SK-N-SH (cell line): Measurements from ENCODE around the gene PDCD6IP. TPM values are rescaled to one million over a fixed set of nuclear protein-coding genes. Genes with fewer than 3 reads are reported as not detected.

Source experiments
- CTCF ChIA-PET: fragments of 300-600, 350-600 bp; formaldehyde crosslinking; extraction: SDS; loops from one replicate; lab custom pipeline; 2021; lab: Yijun Ruan, JAX
- POLR2A ChIA-PET: fragments of 350-600 bp; sonication (Branson Sonifier 250); formaldehyde crosslinking; extraction: SDS; loops from one replicate; lab custom pipeline; 2020; ENCODE audit warnings: antibody characterized with exemption, inconsistent platforms; lab: Yijun Ruan, JAX
- DNase-seq: peaks from one replicate; pipeline ENCODE4 v3.0.0; 2012
- H2AFZ ChIP-seq: fragments of 200-600 bp; sonication (generic); 2 replicates; pipeline ENCODE4 v1.8.1; 2016; ENCODE audit warnings: antibody characterized with exemption, mild to moderate bottlenecking, low read depth
- H3F3A ChIP-seq: fragments of 200-600 bp; sonication (generic); replicated peaks from 2 replicates; pipeline ENCODE3; 2016; ENCODE audit warnings: antibody characterized with exemption, mild to moderate bottlenecking; ENCODE audit not compliant: insufficient read depth
- H3K27ac ChIP-seq, 2 experiments: fragments of 200-500 bp in 1 of 2; fragments of 200-600 bp in 1 of 2; sonication (Bioruptor generic) in 1 of 2; sonication (generic), shearing (Covaris generic) in 1 of 2; 2 replicates each; pipeline versions ENCODE4 v1.5.1 to v1.6.1; 2014 to 2016; ENCODE audit warnings: low read depth in 2 of 2, inconsistent platforms in 1 of 2, low read length in 1 of 2, mild to moderate bottlenecking in 1 of 2, mixed read lengths in 1 of 2
- H3K27me3 ChIP-seq: fragments of 200-600 bp; sonication (generic), shearing (Covaris generic); 2 replicates; pipeline ENCODE4 v1.6.1; 2016; ENCODE audit warnings: mixed run types; ENCODE audit not compliant: insufficient read depth
- H3K36me3 ChIP-seq, 2 experiments: fragments of 200-500 bp in 1 of 2; fragments of 200-600 bp in 1 of 2; sonication (Bioruptor generic) in 1 of 2; sonication (generic) in 1 of 2; replicated peaks in 1 of 2; 2 replicates each; pipeline versions ENCODE3 to v1.5.1; 2014 to 2016; ENCODE audit warnings: low read length in 1 of 2, mild to moderate bottlenecking in 1 of 2; ENCODE audit not compliant: insufficient read depth in 2 of 2, control insufficient read depth in 1 of 2
- H3K4me1 ChIP-seq, 2 experiments: fragments of 200-500 bp in 1 of 2; fragments of 200-600 bp in 1 of 2; sonication (Bioruptor generic) in 1 of 2; sonication (generic), shearing (Covaris generic) in 1 of 2; 2 replicates each; pipeline versions ENCODE4 v1.5.1 to v1.6.1; 2014 to 2016; ENCODE audit warnings: low read depth in 1 of 2, low read length in 1 of 2, mixed run types in 1 of 2; ENCODE audit not compliant: insufficient read depth in 2 of 2, control insufficient read depth in 1 of 2
- H3K4me2 ChIP-seq: fragments of 200-600 bp; sonication (generic), shearing (Covaris generic); 2 replicates; pipeline ENCODE4 v1.6.1; 2017; ENCODE audit warnings: mixed run types
- H3K4me3 ChIP-seq, 2 experiments: fragments of 200-500 bp in 1 of 2; fragments of 200-600 bp in 1 of 2; sonication (Bioruptor generic) in 1 of 2; sonication (generic), shearing (Covaris generic) in 1 of 2; 2 replicates each; pipeline versions ENCODE4 v1.5.1 to v1.8.1; 2014 to 2016; ENCODE audit warnings: low read depth in 2 of 2, inconsistent platforms in 1 of 2, low read length in 1 of 2, mild to moderate bottlenecking in 1 of 2, mixed read lengths in 1 of 2, moderate library complexity in 1 of 2
- H3K79me2 ChIP-seq: fragments of 200-600 bp; sonication (generic); 2 replicates; pipeline ENCODE4 v1.8.1; 2017; ENCODE audit warnings: mild to moderate bottlenecking; ENCODE audit not compliant: insufficient read depth
- H3K9ac ChIP-seq: fragments of 200-600 bp; sonication (generic); 2 replicates; pipeline ENCODE4 v1.6.1; 2017; ENCODE audit warnings: mixed run types
- H3K9me2 ChIP-seq: fragments of 200-600 bp; sonication (generic); 2 replicates; pipeline ENCODE4 v1.6.1; 2017; ENCODE audit warnings: mixed run types
- H3K9me3 ChIP-seq: fragments of 200-600 bp; sonication (generic); 2 replicates; pipeline ENCODE4 v1.6.1; 2017; ENCODE audit warnings: mixed run types, mild to moderate bottlenecking, moderate library complexity
- H4K20me1 ChIP-seq: fragments of 200-600 bp; sonication (generic); 2 replicates; pipeline ENCODE4 v1.6.1; 2017; ENCODE audit warnings: mild to moderate bottlenecking, mixed run types; ENCODE audit not compliant: insufficient read depth
- CHD2 ChIP-seq: fragments of 150-350 bp; IDR thresholded peaks from 2 replicates; pipeline ENCODE4 v1.6.1; 2018; ENCODE audit warnings: low read length; ENCODE audit not compliant: partially characterized antibody
- ELF1 ChIP-seq: IDR thresholded peaks from 2 replicates; pipeline ENCODE4 v1.4.0; 2012
- EP300 ChIP-seq, 2 experiments: IDR thresholded peaks; 2 replicates each; pipeline versions ENCODE4 v1.4.0 to v1.6.1; 2012; ENCODE audit warnings: borderline replicate concordance in 1 of 2, low read depth in 1 of 2, low read length in 1 of 2
- IRF3 ChIP-seq: fragments of 150-350 bp; IDR thresholded peaks from 2 replicates; pipeline ENCODE4 v1.6.1; 2016; ENCODE audit warnings: mild to moderate bottlenecking, low read depth, low read length
- PBX3 ChIP-seq: IDR thresholded peaks from 2 replicates; pipeline ENCODE4; 2012
- RCOR1 ChIP-seq: fragments of 150-350 bp; IDR thresholded peaks from 2 replicates; pipeline ENCODE4 v1.6.1; 2017; ENCODE audit warnings: antibody characterized with exemption, low read length
- REST ChIP-seq: IDR thresholded peaks from 2 replicates; pipeline ENCODE4 v1.6.1; 2012; ENCODE audit warnings: mild to moderate bottlenecking, low read depth, low read length, moderate library complexity
- SIN3A ChIP-seq: IDR thresholded peaks from 2 replicates; pipeline ENCODE4 v1.6.1; 2012; ENCODE audit warnings: low read depth, mild to moderate bottlenecking, low read length, moderate library complexity, borderline replicate concordance
- TCF12 ChIP-seq: IDR thresholded peaks from 2 replicates; pipeline ENCODE4 v1.4.0; 2012
- USF1 ChIP-seq: IDR thresholded peaks from 2 replicates; pipeline ENCODE4 v1.4.0; 2012; ENCODE audit warnings: low read depth, borderline replicate concordance
- USF2 ChIP-seq: fragments of 150-350 bp; IDR thresholded peaks from 2 replicates; pipeline ENCODE4 v1.6.1; 2017; ENCODE audit warnings: antibody characterized with exemption, low read length, low read depth, borderline replicate concordance
- WGBS: methylation state at CpG from one replicate; pipeline ENCODE4 v1.1.6; 2017; ENCODE audit warnings: low lambda C conversion rate; 5-methylcytosine and 5-hydroxymethylcytosine counted together
- polyA plus RNA-seq, 3 experiments: library from polyadenylated mRNA; depleted of rRNA; stranded (reverse); fragments of >200 nt; gene quantifications; 2 replicates each; pipeline ENCODE4 v1.2.3, GENCODE V29; 2012

Gene PDCD6IP
- polyA plus RNA-seq, 1 of the 3 experiments (the other 2 are of a cell fraction) = 49.1 TPM

- TF ChIP-seq IRF3 (no peak), ELF1 (no peak), TCF12 (no peak), PBX3 (no peak)
Observed at GRCh38 chr3:33858131-33858530, 59.7 kb downstream of the PDCD6IP start (continued).

GRCh38 chr3:33860373-33861050, 62.1 kb downstream of the PDCD6IP start:
- H3K27me3 ChIP-seq = no peaks in the 10 kb centered on the region
- CTCF ChIA-PET = interaction anchor here (0.6 to 1.7 kb wide), 2 partner anchors 22 to 82 kb away, joined by 4 to 7 read pairs; no protein-coding TSS in a partner anchor
- no peak overlapping the region for H3K4me3 ChIP-seq
- H3K4me2 ChIP-seq = no peak overlapping the region
- peaks cover 5% of the 10 kb centered on the region; the same call in 1 of the 2 replicates for H3K79me2 ChIP-seq
- H3F3A ChIP-seq = peaks cover 15% of the 10 kb centered on the region
- H2AFZ ChIP-seq = no peak overlapping the region
- peaks cover 49 to 83% of the 10 kb centered on the region in 2 experiments for H3K36me3 ChIP-seq
- DNase-seq = peak; percentile 39
- no peaks in the 10 kb centered on the region for H3K9me2 ChIP-seq
- H3K27ac ChIP-seq = peak overlapping the region in 1 of 2 experiments; percentile 75; a peak in 2 of 4 replicates
- H3K4me1 ChIP-seq = peaks cover 0 to 5% of the 10 kb centered on the region in 2 experiments; a peak in 2 of 4 replicates
- 86% methylated on average over 4 of the region's 4 CpGs for WGBS
- no peaks in the 10 kb centered on the region for H3K9me3 ChIP-seq
- POLR2A ChIA-PET = no interaction called here
- H3K9ac ChIP-seq = no peak overlapping the region
- TF ChIP-seq CHD2 = no peak
- no peak for TF ChIP-seq ELF1
- TF ChIP-seq SIN3A = no peak
- no peak for TF ChIP-seq IRF3
- peak in 1 of 2 experiments; percentile 21; a peak in 1 of 4 replicates for TF ChIP-seq EP300 (IDR thresholded peaks at IDR 0.05; ENCODE audit: borderline replicate concordance in 1 of 2, low read depth in 1 of 2, low read length in 1 of 2)
- TF ChIP-seq USF2 = no peak
- no peak for TF ChIP-seq REST
- peak; percentile 59; the same call in 1 of the 2 replicates for TF ChIP-seq RCOR1
- no peak for TF ChIP-seq USF1
- H4K20me1 ChIP-seq = no peaks in the 10 kb centered on the region
